Stomach (tissue), 4 donors: ENCODE measurements around the gene ANKS1A.

Experiments
- EP300 ChIP-seq: sonication (generic); formaldehyde crosslinking; IDR thresholded peaks from one replicate; pipeline ENCODE4 v1.6.1; 2017; ENCODE audit warnings: antibody characterized with exemption
- POLR2AphosphoS5 ChIP-seq, 3 donors: sonication (generic); formaldehyde crosslinking; IDR thresholded peaks; one replicate each; pipeline ENCODE4 v1.6.1; 2016; ENCODE audit warnings: antibody characterized with exemption in 3 of 3
- TF ChIP-seq, protein P1 (sequence below), 7 experiments: fragments of 450-650 bp in 4 of 7; fragments of 200-600 bp in 3 of 7; sonication (generic) in 3 of 7; IDR thresholded peaks; one replicate each; pipeline ENCODE4 v1.5.1; 2016 to 2019; ENCODE audit warnings: antibody characterized with exemption in 7 of 7, control low read depth in 2 of 7, mild to moderate bottlenecking in 1 of 7

DNA sequence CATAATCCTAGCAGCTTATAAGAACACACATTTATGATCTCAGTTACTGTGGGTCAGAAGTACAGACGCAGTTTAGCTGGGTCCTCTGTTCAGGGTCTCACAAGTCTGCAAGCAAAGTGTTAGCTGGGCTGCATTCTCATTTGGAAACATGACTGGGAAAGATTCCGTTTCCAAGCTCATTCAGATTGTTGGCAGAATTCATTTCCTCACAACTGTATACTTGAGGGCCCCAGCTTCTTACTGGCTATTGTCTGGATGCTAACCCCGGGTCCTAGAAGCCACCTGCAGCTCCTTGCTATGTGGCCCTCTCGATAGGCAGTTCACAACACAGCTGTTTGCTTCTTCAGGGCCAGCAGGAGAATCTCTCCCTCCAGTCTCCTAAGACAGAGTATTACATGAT lies 239.0 kb downstream of the ANKS1A start:
- no peak for TF ChIP-seq POLR2AphosphoS5 (IDR thresholded peaks at IDR 0.05)
- TF ChIP-seq, protein P1, sequence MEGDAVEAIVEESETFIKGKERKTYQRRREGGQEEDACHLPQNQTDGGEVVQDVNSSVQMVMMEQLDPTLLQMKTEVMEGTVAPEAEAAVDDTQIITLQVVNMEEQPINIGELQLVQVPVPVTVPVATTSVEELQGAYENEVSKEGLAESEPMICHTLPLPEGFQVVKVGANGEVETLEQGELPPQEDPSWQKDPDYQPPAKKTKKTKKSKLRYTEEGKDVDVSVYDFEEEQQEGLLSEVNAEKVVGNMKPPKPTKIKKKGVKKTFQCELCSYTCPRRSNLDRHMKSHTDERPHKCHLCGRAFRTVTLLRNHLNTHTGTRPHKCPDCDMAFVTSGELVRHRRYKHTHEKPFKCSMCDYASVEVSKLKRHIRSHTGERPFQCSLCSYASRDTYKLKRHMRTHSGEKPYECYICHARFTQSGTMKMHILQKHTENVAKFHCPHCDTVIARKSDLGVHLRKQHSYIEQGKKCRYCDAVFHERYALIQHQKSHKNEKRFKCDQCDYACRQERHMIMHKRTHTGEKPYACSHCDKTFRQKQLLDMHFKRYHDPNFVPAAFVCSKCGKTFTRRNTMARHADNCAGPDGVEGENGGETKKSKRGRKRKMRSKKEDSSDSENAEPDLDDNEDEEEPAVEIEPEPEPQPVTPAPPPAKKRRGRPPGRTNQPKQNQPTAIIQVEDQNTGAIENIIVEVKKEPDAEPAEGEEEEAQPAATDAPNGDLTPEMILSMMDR (IDR thresholded peaks at IDR 0.05) = no peak
- no peak for TF ChIP-seq EP300
